GM12878 (cell line): ENCODE results near the gene CACNA2D3. TPM values are rescaled to one million over a fixed set of nuclear protein-coding genes. Genes with fewer than 3 reads are reported as not detected.

ENCODE experiments used
- ATAC-seq: fragments of 200-7000 bp; cut with Tn5 transposase; 3 replicates; pipeline ENCODE4 v1.9.1; 2020; ENCODE audit warnings: mild to moderate bottlenecking, moderate library complexity
- BruUV-seq: library from RNA; stranded (reverse); fragments of 400-500 nt; replicated peaks from 2 replicates; lab custom pipeline; 2021; lab: Mats Ljungman, UMichigan
- CTCF ChIA-PET: fragments of 300-600 bp; sonication (Branson Sonifier 250); formaldehyde crosslinking; extraction: SDS; loops from one replicate; lab custom pipeline; 2021; ENCODE audit warnings: inconsistent platforms; lab: Yijun Ruan, JAX
- POLR2A ChIA-PET: fragments of 350-600 bp; formaldehyde crosslinking; extraction: SDS; loops from one replicate; lab custom pipeline; 2021; ENCODE audit warnings: inconsistent platforms; lab: Charles Lee
- RAD21 ChIA-PET: fragments of 300-600 bp; sonication (Branson Sonifier 250); formaldehyde crosslinking; loops from one replicate; lab custom pipeline; 2023; ENCODE audit warnings: antibody characterized with exemption; ENCODE audit not compliant: unreplicated experiment; lab: Charles Lee
- SMC1A ChIA-PET: fragments of 300-600 bp; sonication (Branson Sonifier 250); formaldehyde crosslinking; loops from one replicate; lab custom pipeline; 2023; ENCODE audit not compliant: unreplicated experiment, uncharacterized antibody; lab: Charles Lee
- DNase-seq: peaks from one replicate; pipeline ENCODE4 v3.0.0-alpha.2; 2011; ENCODE audit warnings: low read depth, low spot score
- FAIRE-seq: peaks from 3 replicates; lab custom pipeline; 2011; peaks lifted over from hg19 to GRCh38; lab: Jason Lieb, UNC
- H2AFZ ChIP-seq: 2 replicates; pipeline ENCODE4 v1.6.0; 2011; ENCODE audit warnings: low read depth, low read length, control low read depth; ENCODE audit not compliant: control insufficient read depth
- H3K27ac ChIP-seq: 2 replicates; pipeline ENCODE4 v1.5.1; 2011; ENCODE audit warnings: control low read depth; ENCODE audit not compliant: control insufficient read depth, insufficient read depth
- H3K27me3 ChIP-seq, 2 experiments: replicated peaks in 1 of 2; 2 replicates each; pipeline versions ENCODE4 v1.6.0 to v1.6.1; 2011; ENCODE audit warnings: low read length in 1 of 2; ENCODE audit not compliant: control insufficient read depth in 2 of 2, insufficient read depth in 2 of 2
- H3K36me3 ChIP-seq, 2 experiments: 2 replicates each; pipeline ENCODE4 v1.5.1; 2011; ENCODE audit warnings: low read length in 1 of 2; ENCODE audit not compliant: control insufficient read depth in 2 of 2, insufficient read depth in 2 of 2
- H3K4me1 ChIP-seq: 2 replicates; pipeline ENCODE4 v1.6.1; 2011; ENCODE audit warnings: mild to moderate bottlenecking, low read length, moderate library complexity, mixed read lengths; ENCODE audit not compliant: control insufficient read depth, insufficient read depth
- H3K4me2 ChIP-seq: 2 replicates; pipeline ENCODE4 v1.6.0; 2011; ENCODE audit warnings: control low read depth; ENCODE audit not compliant: control insufficient read depth, insufficient read depth
- H3K4me3 ChIP-seq: fragments of 200-600 bp; sonication (generic); 2 replicates; pipeline ENCODE4 v1.5.1; 2016
- H3K79me2 ChIP-seq: 2 replicates; pipeline ENCODE4 v1.6.0; 2011; ENCODE audit warnings: low read length; ENCODE audit not compliant: control insufficient read depth, insufficient read depth
- H3K9ac ChIP-seq: 2 replicates; pipeline ENCODE4 v1.8.0; 2011; ENCODE audit warnings: low read length, control low read depth, mixed read lengths; ENCODE audit not compliant: control insufficient read depth, insufficient read depth
- H3K9me3 ChIP-seq: replicated peaks from 3 replicates; pipeline ENCODE4 v1.5.1; 2011; ENCODE audit warnings: mild to moderate bottlenecking, low read length; ENCODE audit not compliant: control insufficient read depth, insufficient read depth
- H4K20me1 ChIP-seq: 2 replicates; pipeline ENCODE4 v1.6.0; 2011; ENCODE audit not compliant: control insufficient read depth, insufficient read depth
- BCL11A ChIP-seq: IDR thresholded peaks from 2 replicates; pipeline ENCODE4 v1.6.1; 2011; ENCODE audit warnings: low read depth, low read length
- BCL3 ChIP-seq: IDR thresholded peaks from 2 replicates; pipeline ENCODE4 v1.6.1; 2011; ENCODE audit warnings: borderline replicate concordance, low read depth, mild to moderate bottlenecking, moderate library complexity, low read length; ENCODE audit not compliant: insufficient read depth, poor library complexity, severe bottlenecking
- CHD1 ChIP-seq: IDR thresholded peaks from 2 replicates; pipeline ENCODE4 v1.6.1; 2012; ENCODE audit warnings: low read depth, low read length, improper control_type of control experiment
- CREB1 ChIP-seq: IDR thresholded peaks from 2 replicates; pipeline ENCODE4 v1.6.1; 2012; ENCODE audit warnings: low read depth, mild to moderate bottlenecking, inconsistent platforms
- FOS ChIP-seq: IDR thresholded peaks from 3 replicates; pipeline ENCODE4 v1.6.1; 2011; ENCODE audit warnings: borderline replicate concordance; ENCODE audit not compliant: insufficient read length; ENCODE audit errors: extremely low read depth
- LARP7 ChIP-seq: fragments of 450-650 bp; IDR thresholded peaks from 2 replicates; pipeline ENCODE4 v1.6.1; 2017; ENCODE audit warnings: mild to moderate bottlenecking
- MYB ChIP-seq: fragments of 150-350 bp; IDR thresholded peaks from 2 replicates; pipeline ENCODE4 v1.6.1; 2014; ENCODE audit warnings: mild to moderate bottlenecking, low read depth, low read length, borderline replicate concordance
- RFX5 ChIP-seq: IDR thresholded peaks from 2 replicates; pipeline ENCODE4 v1.6.1; 2011; ENCODE audit warnings: low read depth, low read length, improper control_type of control experiment
- WGBS: methylation state at CpG from one replicate; pipeline ENCODE4 v1.1.6; 2016; ENCODE audit warnings: low lambda C conversion rate; ENCODE audit not compliant: insufficient replicate concordance, insufficient coverage; ENCODE audit errors: missing lambda C conversion rate; 5-methylcytosine and 5-hydroxymethylcytosine counted together
- in situ Hi-C: fragments of 300-500 bp; cut with MboI; formaldehyde crosslinking; loops from 9 replicates; pipeline ENCODE4 v1.14.3; 2018; ENCODE audit warnings: mixed read lengths
- intact Hi-C: fragments of 100-400 bp; cut with micrococcal nuclease; formaldehyde crosslinking; loops from one replicate; pipeline ENCODE4 v1.14.2; 2022; ENCODE audit not compliant: unreplicated experiment
- polyA plus RNA-seq, 11 experiments: library from polyadenylated mRNA; depleted of rRNA in 4 of 11; unstranded in 6 of 11; stranded (reverse) in 5 of 11; fragments of >200 nt; fragmentation: Nextera tagmentation in 4 of 11; fragmentation: Illumina TruSeq in 1 of 11; extraction: Ambion mirVana in 4 of 11; extraction: Trizol in 1 of 11; gene quantifications; 1 replicate in 1 of 11; 2 replicates in 10 of 11; pipeline versions ENCODE4 v1.2.1 to v1.2.3, GENCODE V29; 2011 to 2016; ENCODE audit warnings: inconsistent platforms in 2 of 11, missing spikeins in 2 of 11, low read depth in 1 of 11
- total RNA-seq, 4 experiments: library from RNA; depleted of rRNA in 3 of 4; stranded (reverse); fragments of >200 nt in 3 of 4; fragmentation: Illumina TruSeq in 1 of 4; extraction: Trizol in 1 of 4; gene quantifications; 2 replicates each; pipeline versions ENCODE4 v1.2.1 to v1.2.3, GENCODE V29; 2013 to 2021
- TF ChIP-seq, protein P1 (sequence below): fragments of 450-650 bp; IDR thresholded peaks from 2 replicates; pipeline ENCODE4 v1.6.1; 2016; ENCODE audit warnings: mild to moderate bottlenecking, moderate library complexity, borderline replicate concordance
- TF ChIP-seq, protein P2 (sequence below): fragments of 450-650 bp; formaldehyde crosslinking; IDR thresholded peaks from 2 replicates; pipeline ENCODE4 v1.5.0; 2022; ENCODE audit warnings: mild to moderate bottlenecking, missing genetic modification characterization
- TF ChIP-seq, protein P3 (sequence below): fragments of 450-650 bp; IDR thresholded peaks from 2 replicates; pipeline ENCODE4 v1.6.1; 2018; ENCODE audit warnings: borderline replicate concordance, mild to moderate bottlenecking; ENCODE audit not compliant: partially characterized antibody

Gene CACNA2D3
- total and polyA plus RNA-seq, 10 of the 15 experiments (the other 5 are each of a cell fraction or from before 2014, with no cell fraction given) = not detected

GRCh38 chr3:55105647-55106046 is 983.3 kb downstream of the CACNA2D3 start (continued):
- TF ChIP-seq MYB (no peak), BCL3 (no peak), LARP7 (no peak), BCL11A (no peak), RFX5 (no peak)

GRCh38 chr3:55107187-55107586 is 984.8 kb downstream of the CACNA2D3 start:
- FAIRE-seq (no peak), ATAC-seq (no peak), DNase-seq (no peak)
- Histone ChIP-seq H3K27me3 (no peaks in the 10 kb centered on the region), H4K20me1 (no peaks in the 10 kb centered on the region), H3K9me3 (no peaks in the 10 kb centered on the region), H3K79me2 (no peaks in the 10 kb centered on the region), H3K9ac (no peak overlapping the region), H3K4me3 (no peak overlapping the region), H3K36me3 (no peaks in the 10 kb centered on the region), H2AFZ (no peak overlapping the region), H3K27ac (no peak overlapping the region), H3K4me2 (no peak overlapping the region), H3K4me1 (no peaks in the 10 kb centered on the region)
- POLR2A ChIA-PET = no interaction called here
- CTCF ChIA-PET = no interaction called here
- BruUV-seq = no TSS peak
- SMC1A ChIA-PET = interaction anchor here (0.8 kb wide), 1 partner anchor 56 kb away, joined by 3 read pairs; no protein-coding TSS in a partner anchor
- in situ Hi-C loops (no loop called here), intact Hi-C loops (no loop called here)
- 20% methylated on average over 6 of the region's 6 CpGs for WGBS
- RAD21 ChIA-PET = no interaction called here
- TF ChIP-seq, protein P1, sequence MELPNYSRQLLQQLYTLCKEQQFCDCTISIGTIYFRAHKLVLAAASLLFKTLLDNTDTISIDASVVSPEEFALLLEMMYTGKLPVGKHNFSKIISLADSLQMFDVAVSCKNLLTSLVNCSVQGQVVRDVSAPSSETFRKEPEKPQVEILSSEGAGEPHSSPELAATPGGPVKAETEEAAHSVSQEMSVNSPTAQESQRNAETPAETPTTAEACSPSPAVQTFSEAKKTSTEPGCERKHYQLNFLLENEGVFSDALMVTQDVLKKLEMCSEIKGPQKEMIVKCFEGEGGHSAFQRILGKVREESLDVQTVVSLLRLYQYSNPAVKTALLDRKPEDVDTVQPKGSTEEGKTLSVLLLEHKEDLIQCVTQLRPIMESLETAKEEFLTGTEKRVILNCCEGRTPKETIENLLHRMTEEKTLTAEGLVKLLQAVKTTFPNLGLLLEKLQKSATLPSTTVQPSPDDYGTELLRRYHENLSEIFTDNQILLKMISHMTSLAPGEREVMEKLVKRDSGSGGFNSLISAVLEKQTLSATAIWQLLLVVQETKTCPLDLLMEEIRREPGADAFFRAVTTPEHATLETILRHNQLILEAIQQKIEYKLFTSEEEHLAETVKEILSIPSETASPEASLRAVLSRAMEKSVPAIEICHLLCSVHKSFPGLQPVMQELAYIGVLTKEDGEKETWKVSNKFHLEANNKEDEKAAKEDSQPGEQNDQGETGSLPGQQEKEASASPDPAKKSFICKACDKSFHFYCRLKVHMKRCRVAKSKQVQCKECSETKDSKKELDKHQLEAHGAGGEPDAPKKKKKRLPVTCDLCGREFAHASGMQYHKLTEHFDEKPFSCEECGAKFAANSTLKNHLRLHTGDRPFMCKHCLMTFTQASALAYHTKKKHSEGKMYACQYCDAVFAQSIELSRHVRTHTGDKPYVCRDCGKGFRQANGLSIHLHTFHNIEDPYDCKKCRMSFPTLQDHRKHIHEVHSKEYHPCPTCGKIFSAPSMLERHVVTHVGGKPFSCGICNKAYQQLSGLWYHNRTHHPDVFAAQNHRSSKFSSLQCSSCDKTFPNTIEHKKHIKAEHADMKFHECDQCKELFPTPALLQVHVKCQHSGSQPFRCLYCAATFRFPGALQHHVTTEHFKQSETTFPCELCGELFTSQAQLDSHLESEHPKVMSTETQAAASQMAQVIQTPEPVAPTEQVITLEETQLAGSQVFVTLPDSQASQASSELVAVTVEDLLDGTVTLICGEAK = no peak
- TF ChIP-seq, protein P2, sequence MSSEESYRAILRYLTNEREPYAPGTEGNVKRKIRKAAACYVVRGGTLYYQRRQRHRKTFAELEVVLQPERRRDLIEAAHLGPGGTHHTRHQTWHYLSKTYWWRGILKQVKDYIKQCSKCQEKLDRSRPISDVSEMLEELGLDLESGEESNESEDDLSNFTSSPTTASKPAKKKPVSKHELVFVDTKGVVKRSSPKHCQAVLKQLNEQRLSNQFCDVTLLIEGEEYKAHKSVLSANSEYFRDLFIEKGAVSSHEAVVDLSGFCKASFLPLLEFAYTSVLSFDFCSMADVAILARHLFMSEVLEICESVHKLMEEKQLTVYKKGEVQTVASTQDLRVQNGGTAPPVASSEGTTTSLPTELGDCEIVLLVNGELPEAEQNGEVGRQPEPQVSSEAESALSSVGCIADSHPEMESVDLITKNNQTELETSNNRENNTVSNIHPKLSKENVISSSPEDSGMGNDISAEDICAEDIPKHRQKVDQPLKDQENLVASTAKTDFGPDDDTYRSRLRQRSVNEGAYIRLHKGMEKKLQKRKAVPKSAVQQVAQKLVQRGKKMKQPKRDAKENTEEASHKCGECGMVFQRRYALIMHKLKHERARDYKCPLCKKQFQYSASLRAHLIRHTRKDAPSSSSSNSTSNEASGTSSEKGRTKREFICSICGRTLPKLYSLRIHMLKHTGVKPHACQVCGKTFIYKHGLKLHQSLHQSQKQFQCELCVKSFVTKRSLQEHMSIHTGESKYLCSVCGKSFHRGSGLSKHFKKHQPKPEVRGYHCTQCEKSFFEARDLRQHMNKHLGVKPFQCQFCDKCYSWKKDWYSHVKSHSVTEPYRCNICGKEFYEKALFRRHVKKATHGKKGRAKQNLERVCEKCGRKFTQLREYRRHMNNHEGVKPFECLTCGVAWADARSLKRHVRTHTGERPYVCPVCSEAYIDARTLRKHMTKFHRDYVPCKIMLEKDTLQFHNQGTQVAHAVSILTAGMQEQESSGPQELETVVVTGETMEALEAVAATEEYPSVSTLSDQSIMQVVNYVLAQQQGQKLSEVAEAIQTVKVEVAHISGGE (CRISPR knock-in tag) = no peak
- TF ChIP-seq, protein P3, sequence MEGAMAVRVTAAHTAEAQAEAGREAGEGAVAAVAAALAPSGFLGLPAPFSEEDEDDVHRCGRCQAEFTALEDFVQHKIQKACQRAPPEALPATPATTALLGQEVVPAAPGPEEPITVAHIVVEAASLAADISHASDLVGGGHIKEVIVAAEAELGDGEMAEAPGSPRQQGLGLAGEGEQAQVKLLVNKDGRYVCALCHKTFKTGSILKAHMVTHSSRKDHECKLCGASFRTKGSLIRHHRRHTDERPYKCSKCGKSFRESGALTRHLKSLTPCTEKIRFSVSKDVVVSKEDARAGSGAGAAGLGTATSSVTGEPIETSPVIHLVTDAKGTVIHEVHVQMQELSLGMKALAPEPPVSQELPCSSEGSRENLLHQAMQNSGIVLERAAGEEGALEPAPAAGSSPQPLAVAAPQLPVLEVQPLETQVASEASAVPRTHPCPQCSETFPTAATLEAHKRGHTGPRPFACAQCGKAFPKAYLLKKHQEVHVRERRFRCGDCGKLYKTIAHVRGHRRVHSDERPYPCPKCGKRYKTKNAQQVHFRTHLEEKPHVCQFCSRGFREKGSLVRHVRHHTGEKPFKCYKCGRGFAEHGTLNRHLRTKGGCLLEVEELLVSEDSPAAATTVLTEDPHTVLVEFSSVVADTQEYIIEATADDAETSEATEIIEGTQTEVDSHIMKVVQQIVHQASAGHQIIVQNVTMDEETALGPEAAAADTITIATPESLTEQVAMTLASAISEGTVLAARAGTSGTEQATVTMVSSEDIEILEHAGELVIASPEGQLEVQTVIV = no peak
- no peak for TF ChIP-seq CREB1
- no peak for TF ChIP-seq CHD1
- TF ChIP-seq FOS = no peak
